Measurements from ENCODE around the gene EIF1. TPM values are rescaled to one million over a fixed set of nuclear protein-coding genes. Genes with fewer than 3 reads are reported as not detected.
"Not testable (repeated sequence)": the region's sequence is repeated elsewhere in the genome, so short reads cannot be mapped to it uniquely, and the experiment has no call there.

Gene EIF1
- total RNA-seq: 972 TPM
- long read RNA-seq, transcript EIF1-202 (2 exons, 2,170 nt): minor isoform, 85 of 1,411 reads
- long read RNA-seq, transcript EIF1-201 (3 exons, 1,120 nt): minor isoform, 12 of 1,411 reads
- long read RNA-seq, transcript EIF1-203 (4 exons, 2,330 nt): major isoform, 1,254 of 1,411 reads
- long read RNA-seq, transcript EIF1-205 (3 exons, 1,428 nt): minor isoform, 8 of 1,411 reads
- long read RNA-seq, partial matches to known transcripts: 27 of 1,411 reads
- long read RNA-seq, other reads (novel, unspliced or antisense): 25 of 1,411 reads

DNA sequence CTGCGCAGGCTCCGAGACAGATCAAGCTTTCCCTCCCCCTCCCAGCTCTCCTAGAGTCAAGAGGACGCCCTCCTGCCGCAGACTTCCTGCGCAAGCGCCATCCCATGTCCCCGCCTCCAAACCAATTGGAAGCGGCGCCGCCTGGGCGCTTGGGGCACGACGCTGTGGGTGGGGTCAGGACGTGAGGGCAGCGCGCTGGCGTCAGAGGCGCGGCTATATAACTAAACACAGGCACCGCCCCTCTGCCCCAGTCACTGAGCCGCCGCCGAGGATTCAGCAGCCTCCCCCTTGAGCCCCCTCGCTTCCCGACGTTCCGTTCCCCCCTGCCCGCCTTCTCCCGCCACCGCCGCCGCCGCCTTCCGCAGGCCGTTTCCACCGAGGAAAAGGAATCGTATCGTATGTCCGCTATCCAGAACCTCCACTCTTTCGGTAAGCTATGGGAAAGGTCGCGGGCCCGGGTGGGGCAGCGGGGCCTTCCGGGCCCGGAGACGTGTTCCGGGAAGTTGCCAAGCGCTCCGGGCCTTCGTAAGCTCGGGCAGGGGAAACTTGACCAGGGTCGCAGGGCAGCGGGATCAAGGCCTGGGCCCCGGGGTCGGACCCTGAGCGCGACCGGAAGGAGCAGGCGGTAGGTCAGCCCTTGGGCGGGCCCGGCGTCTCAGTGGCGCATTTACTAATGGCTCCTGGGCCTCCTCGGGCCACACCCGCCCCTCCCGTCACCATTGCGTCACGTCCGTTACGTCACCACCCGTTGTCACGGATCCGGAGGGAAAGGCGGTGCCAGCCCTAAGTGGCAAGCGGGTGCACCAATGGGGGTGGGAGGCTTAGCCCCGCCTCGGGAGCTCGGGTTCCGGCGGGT is at the start of gene EIF1:
Gene EIF1, plus strand, starts transcription at position 245 of the 856 bp plus-strand sequence. Its CDS starts 154 bp downstream, at position 399.
- DNase-seq (ENCODE audit: low spot score): peak; percentile 100

DNA sequence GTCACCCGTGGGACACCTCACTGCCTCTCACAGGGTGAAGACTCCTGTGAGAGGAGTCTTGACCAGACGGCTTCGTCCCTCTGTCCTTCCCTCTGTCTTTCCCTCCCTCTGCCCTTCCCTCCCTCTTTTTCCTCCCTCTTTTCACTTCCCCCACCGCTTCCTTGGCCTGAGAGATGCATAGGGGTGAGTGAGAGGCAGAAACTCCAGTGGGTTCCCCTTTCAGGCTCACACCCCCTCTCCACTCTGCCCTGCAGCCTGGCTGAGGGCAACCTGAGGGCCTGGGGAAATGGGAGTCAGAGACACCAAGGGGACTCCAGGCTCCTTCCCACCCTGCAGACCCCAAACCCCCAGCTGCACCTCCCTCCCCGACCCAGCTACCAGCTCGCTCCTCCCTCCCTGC is 49.7 kb upstream of the EIF1 start:
- DNase-seq (ENCODE audit: low spot score): no peak

DNA sequence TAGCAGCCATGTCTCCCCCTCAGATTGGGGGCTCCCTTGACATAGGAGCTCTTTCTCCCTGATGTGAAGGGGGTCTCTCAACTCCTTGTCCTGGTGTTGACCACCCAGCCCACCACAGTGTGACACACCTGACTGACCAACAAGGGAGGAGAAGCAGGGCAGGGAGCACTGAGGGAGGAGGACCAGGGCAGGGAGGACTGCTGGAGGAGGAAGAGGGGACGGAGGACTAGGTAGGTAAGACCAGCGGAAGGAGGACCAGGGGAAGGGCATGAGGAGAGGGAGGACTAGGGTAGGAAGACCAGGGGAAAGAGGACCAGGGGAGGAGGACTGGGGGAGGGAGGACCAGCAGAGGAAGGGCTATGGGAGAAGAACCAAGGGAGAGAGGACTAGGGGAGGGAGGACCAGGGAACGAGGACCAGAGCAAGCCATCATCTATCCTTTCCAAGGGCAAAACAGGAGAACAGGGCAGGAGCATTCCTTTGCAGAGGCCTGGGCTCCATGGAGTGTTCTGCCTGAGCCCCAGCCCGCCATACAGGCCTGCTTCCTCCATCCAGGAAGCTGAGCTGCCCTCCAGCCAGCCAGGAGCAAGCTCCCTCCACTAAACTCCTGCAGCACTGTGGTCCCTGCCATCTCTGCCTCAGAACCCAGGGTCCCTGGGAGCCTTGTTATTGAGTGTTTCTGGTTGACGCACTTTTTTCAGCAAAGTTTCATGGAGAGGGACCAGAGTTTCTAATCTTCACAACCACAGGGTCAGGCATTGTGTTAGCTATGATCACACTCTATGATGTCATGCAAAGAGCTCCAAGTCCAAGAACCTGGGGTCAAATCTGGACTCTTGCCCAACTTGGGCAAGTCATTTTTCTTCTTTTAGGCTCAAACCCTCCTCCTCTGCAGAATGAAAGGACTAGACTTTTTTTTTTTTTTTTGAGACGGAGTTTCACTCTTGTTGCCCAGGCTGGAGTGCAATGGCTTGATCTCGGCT is 48.9 kb upstream of the EIF1 start:
- no peak for DNase-seq (ENCODE audit: low spot score)

DNA sequence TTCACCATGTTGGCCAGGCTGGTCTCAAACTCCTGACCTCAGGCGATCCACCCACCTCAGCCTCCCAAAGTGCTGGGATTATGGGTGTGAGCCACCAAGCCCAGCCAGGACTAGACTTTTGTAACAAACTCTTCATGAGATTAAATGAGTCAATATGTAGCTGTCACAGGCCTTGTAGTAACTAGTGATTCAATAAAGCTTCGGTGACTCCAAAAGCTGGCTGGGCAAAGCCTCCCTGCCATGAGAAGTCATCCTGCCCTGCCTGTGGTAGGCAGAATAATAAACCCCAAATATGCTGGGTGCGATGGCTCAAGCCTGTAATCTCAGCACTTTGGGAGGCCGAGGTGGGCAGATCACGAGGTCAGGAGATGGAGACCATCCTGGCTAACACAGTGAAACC is 48.1 kb upstream of the EIF1 start:
- DNase-seq (ENCODE audit: low spot score): not testable (repeated sequence)

DNA sequence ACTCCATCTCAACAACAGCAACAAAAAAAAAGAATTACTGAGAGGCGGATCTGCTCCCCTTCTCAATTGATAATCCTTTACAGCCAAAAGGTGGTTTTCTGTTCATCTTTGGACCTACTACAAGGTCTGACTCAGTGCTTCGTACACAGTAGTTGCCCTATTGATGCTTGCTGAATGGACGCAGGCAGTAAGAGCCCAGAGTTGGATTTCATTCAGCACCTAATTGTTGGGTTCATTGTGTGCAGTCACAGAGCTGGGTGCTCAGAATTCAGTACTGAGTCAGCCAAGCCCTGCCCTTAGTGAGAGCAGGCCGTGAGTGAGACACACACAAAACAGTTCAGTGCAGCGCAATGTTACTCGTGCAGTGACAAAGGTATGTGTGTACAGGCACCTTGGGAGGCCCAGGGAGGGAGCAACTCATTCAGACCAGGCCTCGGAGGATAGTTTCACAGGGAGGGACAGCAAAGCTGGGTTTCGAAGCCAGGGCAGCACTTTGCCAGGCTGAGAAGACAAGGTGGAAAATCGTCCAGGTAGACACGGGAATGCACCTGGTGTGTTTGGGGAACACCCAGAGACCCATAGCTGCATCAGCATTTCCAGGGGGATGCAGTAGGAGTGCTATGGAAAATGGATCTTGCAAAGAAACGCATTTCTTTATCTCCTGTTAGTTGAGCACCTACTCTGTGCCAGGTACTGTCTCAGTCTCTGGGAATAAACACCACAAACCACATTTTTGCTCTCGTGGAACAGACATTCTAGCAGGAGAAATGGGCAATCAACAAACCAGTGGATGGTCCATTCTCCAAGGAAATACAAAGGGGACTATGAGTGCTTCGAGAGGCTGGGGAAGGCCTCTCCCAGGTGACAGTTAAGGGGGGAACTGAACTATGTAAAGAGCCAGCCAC is 46.2 kb upstream of the EIF1 start:
- no peak for DNase-seq (ENCODE audit: low spot score)

DNA sequence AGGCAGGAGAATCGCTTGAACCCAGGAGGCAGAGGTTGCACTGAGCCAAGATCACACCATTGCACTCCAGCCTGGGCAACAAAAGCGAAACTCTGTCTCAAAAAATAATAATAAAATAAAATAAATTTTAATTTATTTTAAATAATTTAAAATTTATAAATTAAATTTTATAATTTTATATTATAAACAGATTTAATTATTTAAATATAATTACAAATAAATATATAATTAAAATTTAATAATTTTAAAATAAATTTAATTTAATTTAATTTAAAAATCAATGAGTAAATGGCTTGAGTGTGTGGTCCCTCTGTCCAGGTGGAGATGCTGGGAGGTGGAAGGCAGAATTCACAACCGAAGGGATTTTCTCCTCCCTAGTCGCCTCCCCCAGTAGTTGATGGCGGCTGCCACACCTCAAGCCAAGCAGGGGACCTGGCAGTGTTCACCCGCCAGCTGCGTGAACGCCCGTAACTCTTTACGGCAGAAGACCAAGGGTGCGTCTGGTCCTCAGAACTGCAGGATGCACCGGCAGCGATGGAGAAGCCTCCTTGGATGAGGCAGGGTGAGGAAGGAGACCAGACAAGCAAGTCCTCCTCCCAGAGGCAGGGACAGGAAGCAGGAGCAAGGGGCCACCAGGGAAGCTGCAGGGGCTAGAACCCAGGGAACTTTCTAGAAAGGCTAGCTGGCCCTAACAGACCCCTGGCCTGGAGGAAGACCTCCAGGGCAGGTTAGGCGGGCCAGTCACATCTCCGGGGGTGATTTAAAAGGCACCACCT is 41.5 kb upstream of the EIF1 start:
- DNase-seq (ENCODE audit: low spot score): no peak

DNA sequence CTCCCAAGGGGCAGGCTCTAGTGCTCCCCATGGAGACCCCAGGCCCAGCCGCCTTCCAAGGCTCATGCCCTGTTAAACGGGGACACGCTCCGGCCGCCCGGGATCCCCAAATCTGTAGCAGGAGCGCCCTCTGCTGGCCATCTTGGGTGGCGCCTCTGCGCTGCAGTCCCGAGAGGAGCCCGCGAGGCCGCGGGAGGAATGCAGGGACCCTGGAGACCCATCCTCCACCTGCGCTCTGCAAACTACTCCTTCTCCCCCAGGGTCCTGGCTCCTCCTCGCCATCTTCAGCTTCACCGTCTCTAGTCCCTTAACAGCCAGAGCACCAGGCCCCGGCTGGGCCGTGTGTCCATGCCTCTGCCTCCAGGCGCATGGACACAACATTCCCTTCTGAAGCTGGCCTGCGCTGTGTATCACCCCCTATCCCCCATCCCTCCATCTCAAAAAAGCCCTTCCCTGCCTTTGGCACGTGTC is 40.7 kb upstream of the EIF1 start:
- DNase-seq (ENCODE audit: low spot score): peak; percentile 96

DNA sequence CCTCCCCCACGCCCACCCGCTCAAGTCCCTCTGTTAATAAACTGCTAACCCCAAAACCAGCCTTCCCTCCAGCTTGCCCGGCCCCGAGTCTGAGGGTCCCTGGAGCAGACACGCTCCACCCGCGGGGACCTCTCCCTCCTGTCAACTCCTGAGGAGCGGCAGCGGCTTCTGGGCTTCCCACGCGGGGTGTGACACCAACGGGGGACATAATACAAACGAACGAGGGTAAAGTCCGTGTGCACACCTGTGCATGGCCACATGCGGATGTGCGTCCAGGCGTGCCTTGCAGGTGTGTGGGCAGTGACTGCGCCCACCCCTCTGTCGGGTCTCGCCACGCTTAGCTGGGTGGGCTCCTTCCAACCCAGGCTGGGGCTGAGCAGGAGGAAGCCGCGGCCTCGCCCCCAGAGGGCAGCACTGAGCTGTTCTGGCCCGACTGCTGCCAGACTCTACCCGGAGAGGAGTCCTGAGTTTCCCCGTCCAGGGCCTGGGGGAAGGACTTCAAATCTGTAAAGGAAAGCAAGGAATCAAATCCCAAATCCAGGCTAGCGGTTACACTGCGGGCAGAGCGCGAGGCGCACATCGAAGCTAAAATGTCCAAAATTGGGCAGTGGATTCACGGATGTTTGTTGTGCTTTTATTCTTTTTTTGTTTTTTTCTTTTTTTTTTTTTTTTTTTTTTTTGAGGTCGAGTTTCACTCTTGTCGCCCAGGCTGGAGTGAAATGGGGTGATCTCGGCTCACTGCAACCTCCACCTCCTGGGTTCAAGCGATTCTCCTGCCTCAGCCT is 40.1 kb upstream of the EIF1 start:
- DNase-seq (ENCODE audit: low spot score): peak; percentile 94

DNA sequence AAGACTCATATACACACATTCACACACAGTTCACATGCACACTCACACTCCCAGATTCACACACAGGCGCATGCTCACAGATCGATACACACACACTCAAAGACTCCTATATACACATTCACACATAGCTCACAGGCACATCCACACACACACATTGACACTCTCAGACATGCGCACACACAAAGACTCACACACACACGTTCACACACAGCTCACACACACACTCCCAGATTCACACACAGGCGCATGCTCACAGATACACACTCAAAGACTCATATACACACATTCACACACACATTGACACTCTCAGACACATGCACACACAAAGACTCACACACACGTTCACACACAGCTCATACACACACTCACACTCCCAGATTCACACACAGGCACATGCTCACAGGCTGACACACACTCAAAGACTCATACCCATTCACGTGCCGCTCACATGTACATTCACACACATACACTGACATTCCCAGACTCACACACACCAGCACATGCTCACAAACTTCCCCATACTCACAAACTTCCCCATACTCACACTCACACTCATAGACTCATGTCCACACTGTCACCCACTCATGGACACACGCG is 38.7 kb upstream of the EIF1 start:
- no peak for DNase-seq (ENCODE audit: low spot score)

DNA sequence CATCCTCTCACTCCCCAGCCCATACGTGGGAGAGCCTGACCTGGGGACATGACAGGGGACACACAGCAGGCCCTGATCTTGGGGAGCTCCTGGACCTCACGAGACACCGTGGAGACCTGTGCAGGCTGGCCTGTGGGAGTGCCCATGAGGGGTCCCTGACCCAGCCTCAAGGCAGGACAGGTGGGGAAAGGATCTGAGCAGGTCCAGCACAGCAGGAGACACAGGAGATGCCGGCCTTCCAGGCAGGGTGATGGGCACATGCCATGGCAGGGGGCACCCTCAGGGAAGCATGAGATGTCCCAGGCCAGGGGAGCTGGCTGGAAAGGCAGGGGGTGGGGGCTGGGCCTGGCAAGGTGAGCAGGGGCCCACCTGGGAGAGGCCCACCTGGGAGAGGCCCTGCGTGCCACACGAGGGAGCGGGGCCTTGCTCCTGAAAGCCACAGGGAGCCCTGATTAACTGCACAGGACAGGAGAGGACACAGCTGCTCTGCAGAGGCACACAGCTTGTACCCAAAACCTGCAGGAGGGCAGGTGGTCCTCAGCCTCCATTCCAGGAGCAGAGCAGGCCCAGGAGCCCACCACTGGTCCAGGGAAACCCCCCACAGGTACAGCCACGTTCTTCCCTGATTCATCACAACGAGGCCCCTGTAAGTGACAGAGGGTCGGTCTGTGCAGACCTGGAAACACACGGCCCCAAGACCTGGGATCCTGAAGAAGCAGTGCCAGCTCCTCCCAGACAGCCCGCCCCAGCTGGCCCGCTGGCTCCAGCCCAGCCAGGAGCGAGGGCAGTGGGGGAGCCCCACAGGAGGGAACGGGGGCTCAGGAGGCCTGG is 37.7 kb upstream of the EIF1 start:
- no peak for DNase-seq (ENCODE audit: low spot score)

DNA sequence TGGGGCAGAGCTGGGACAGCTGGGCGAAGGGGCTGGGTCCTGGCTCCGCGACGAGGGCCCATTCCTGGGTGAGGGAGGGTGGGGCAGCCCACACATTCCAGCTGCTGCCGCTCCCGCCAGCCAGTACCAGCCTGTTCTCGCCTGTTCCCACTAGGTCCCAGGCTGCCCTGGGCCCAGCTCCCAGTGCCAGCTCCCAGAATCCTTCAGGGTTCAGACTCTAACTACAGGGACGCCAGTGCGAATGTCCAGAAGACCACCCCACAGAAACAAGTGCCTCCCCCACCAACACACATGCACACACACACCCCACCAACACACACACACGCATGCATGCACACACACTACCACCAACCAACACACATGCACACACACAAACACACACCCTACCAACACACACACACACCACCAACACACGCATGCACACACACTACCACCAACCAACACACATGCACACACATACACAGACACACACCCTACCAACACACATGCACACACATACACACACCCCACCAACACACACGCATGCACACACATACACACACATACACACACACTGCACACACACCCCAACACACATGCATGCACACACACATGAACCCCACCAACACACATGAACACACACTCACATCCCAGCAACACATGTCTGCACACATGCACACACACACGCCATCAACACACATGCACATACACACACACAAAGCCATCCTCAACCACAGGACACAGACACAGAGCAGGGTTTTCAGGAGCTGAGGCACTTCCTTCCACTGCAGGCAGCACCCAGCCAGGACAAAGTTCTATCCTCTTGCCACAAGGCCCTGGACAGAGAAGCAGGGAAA is 36.8 kb upstream of the EIF1 start:
- DNase-seq (ENCODE audit: low spot score): no peak

DNA sequence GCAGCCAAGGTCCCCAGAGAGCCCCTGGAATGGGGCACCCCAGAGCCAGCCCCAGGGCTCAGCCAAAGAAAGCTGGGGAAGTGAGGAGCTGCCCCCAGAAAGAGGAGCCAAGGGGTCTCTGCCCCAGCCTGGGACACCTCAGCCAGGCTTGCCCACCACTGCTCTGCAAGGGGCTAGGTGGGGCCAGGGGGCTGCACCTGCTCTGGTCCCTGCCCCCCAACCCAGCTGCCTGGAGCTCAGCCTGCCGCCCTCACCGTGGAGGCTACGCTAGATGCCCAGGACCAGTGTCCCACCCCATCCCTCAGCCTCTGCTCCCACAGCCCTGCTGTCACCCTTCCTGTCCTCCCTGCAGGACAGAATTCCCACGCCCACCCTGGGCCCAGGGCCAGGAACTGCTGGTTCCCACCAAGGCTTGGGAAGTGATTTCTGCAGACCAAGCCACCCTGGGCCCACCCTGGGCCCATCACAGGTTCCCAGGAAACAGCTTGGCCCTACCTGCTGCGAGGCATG is 36.2 kb upstream of the EIF1 start:
- no peak for DNase-seq (ENCODE audit: low spot score)

DNA sequence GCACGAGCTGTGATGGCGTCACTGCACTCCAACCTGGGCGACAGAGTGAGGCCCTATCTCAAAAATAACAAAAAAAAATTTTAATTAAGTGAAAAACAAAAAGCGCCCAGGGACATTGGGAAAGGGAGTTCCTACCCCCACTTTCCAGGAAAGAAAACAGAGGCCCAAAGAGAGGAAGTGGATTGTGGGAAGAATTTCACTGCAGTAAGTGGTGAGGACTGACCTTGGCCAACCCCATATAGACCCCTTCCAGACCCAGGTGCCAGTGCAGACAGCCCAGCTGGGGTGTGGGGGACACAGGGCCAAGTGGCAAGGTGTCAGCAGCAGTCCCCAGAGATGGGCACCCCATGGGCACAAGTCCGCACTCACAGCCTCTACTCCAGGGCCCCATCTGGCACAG is 35.3 kb upstream of the EIF1 start:
- no peak for DNase-seq (ENCODE audit: low spot score)

DNA sequence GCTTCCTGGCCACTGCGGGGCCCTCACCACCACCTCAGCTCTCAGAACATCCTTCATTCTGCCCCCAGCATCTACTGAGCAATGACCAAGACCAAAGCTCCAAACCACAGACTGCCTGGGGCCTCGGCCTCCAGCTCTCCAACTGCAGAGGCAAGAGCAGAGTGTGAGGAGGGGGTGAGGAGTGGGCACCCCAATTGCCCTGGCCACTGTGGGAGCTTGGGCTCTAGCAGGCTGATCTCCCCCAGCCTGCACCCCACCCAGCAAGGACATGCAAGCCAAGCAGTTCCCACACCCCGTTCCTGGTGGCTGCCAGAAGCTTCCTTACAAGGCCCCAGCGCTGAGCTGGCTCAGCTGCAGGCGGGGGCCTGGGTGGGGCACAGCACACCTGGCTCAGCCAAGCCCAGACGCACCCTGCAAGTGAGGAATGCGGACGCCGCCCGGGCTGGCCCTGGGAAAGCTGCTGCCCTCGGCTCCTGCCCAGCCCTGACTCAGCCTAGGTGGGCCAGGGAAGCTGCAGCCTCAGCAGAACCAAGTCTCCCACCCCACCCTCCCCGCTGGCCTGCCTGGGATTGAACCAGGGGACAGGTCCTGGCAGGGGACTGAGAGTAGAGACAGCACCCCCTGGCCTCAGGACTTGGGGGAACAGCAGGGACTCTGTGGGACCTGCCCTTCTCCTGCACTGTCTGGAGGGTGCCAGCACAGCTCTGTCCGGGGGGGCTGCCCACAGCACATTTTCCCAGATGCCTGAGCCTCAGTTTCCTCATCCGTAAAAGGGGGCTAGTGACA is 34.6 kb upstream of the EIF1 start:
- no peak for DNase-seq (ENCODE audit: low spot score)

Measured in mesenteric fat pad (tissue), 1 donor.